GM20431 (cell line): ENCODE results near the gene KLHL29.

Source experiments
- in situ Hi-C: fragments of 300-500 bp; cut with MseI, MboI; formaldehyde crosslinking; loops from one replicate; pipeline ENCODE4 v1.15.0; 2020; ENCODE audit warnings: low sequenced_read_pairs; ENCODE audit not compliant: unreplicated experiment

KLHL29 gene

DNA sequence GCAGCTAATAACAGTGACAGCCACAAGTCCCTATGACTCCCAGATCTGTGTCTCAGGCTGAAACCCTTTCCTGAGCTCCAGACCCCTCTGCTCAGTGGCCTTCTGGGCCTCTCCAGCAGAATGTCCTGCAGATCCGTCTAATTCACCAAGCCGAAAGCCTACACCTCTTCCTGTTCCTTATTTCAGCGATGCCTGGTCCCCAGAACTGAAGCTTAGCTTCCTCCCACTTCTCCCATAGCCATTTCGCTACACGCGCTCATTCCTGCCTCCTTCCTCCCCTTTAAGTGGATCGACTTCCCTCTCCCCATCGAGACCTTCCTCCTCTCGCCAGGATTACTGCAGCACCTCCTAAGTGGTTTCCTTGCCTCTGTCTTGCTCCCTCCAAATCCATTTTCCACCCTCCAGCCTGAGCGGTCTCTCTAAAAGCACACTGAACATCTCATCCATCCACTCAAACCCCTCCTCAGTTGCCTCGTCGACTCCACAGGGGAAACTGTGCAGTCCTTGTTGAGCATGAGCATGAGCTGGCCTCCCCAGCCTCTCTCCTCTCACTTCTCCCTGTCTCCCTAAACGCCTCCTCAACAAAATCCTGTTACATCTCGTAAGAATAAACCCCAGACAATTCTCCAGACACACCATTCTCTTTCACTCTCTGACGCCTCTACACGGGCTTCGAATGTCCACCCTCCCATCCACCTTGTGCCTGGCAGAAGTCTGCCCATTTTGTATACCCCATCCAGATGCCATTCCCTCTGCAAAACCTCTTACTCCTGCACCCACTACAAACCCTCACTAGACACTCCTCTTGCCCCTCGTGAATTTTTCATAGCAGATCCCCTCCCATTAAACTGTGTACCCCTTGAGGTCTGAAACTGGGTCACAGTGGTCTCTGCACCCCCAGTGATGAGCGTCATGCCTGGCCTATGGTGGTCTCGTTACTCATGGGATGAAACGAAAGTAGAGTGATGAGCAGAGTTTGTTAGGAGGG lies 309.4 kb downstream of the KLHL29 start:
- in situ Hi-C loops = no loop called here

DNA sequence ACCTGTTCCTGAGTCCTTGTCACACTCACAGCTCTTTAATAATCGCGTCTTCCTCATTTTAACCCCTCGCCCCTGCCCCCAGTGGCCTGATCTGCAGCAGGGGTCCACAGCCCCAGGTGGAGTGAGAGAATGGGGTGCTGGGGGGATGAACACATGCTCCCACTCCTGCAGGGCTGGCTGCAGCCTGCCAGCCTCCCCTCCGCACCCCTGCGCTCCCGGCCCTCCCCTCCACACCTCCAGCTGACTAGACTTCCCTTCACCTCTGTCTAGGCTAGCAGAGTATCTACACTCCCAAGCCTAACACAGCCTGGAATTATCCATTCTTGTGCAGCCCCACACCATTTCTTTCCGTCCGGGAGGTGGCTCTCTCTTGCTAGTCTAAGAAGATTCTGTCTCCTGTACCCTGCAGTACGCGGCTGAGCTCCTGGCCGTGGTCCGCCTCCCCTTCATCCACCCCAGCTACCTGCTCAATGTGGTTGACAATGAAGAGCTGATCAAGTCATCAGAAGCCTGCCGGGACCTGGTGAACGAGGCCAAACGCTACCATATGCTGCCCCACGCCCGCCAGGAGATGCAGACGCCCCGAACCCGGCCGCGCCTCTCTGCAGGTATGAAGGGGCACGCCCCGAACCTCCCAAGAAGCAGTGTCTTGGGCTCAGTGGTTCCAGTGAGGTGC lies 310.4 kb downstream of the KLHL29 start:
- in situ Hi-C loops = no loop called here

DNA sequence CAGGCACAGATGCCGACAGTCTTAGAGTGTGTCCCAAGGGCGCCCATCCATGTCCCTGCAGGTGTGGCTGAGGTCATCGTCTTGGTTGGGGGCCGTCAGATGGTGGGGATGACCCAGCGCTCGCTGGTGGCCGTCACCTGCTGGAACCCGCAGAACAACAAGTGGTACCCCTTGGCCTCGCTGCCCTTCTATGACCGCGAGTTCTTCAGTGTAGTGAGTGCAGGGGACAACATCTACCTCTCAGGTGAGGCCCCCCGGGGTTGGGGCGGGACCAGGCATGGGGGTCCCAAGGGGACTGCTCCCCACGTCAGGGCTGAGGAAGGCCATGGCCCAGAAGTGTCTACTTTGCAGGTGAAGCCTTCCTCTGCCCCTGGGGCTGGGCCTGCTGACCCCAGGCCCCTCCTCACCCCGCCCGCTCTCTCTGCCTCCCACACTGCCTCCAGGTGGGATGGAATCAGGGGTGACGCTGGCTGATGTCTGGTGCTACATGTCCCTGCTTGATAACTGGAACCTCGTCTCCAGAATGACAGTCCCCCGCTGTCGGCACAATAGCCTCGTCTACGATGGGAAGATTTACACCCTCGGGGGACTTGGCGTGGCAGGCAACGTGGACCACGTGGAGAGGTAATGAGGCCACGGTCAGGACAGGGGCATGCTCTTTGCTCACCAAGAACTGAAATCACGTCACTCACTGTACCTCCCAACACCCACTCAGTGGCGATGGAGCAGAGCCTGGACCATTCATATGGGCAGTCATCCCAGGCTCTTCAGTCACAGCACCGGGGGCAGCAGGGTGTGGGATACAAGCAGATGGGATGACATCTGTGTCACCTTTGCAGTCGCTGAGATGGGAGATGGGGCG lies 311.1 kb downstream of the KLHL29 start:
- in situ Hi-C loops = no loop called here

DNA sequence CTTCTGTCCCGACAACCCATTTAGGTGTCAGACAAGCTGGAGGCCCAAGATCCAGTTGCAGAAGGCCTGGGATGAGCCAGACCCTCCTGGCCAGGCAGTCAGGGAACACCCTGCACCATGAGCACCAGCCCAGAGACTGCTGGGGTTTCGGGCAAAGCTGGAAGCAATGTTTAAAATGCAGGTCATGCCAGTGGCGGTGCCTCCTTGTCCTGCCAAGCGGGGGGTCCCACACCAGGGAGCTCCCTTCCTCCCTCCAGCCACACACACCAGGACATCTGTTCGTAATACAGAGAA lies 311.7 kb downstream of the KLHL29 start:
- in situ Hi-C loops = no loop called here

DNA sequence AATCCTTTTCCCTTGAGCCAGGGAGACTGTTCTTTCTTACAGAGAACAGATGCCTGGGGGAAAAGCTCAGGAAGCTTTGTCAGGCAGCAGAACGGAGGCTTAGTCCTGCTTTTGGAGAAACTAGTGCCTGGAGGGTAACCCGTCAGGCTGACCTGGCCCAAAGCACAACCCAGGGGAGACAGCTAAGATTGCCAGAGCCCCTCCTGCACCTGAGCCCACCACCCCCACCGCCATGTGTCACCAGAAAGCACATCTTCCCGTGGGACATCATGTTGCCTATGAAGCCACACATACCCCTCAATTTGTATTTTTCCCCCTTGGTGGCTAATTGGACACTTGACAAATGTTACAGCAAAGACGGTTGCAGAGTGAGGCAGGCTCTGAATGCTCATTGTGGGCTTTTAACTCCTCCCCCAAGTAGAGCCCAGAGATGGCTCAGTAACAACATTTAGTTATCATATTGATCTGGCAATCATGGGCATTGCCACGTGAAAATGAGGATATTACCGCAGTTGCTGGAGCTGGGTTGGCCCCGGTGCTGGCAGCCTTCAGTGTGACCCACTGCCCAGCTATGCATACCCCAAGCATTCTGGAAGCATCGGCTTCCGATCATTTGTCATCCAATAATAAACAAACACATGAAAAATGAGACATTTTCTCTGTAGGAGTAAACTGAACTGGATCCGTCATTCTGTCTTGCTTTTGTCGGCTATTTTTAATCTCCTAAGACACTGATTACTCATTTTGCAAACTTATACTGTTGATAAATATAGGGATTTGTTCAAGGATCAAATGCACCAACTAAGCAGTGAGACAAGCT lies 312.5 kb downstream of the KLHL29 start:
- in situ Hi-C loops = no loop called here

DNA sequence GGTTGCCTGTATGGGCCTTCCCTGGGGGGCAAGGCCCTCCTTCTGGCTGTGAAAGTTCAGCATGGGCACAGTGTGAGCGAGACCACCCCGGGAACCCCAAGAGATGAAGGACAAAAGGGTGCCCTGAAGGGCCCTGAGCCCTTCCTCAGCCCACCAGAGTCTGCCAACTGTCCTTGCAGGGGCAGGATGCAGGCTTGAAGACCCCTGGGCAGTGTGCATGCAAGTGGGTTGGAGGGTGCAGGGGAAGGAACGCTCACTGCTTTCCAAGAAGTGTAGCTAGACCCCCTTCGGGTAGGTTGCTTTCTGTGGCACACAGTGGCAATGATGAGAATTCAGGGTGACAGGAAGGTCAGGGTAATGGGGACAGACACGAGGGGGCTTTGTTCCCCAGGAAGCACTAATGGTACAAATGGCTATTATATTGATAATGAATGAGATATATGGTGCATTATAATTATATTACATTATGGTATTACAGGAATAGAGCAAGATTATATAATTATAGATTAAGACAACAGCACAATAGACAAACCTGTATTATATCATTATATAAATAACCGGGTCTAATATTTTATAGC lies 313.2 kb downstream of the KLHL29 start:
- in situ Hi-C loops = no loop called here

DNA sequence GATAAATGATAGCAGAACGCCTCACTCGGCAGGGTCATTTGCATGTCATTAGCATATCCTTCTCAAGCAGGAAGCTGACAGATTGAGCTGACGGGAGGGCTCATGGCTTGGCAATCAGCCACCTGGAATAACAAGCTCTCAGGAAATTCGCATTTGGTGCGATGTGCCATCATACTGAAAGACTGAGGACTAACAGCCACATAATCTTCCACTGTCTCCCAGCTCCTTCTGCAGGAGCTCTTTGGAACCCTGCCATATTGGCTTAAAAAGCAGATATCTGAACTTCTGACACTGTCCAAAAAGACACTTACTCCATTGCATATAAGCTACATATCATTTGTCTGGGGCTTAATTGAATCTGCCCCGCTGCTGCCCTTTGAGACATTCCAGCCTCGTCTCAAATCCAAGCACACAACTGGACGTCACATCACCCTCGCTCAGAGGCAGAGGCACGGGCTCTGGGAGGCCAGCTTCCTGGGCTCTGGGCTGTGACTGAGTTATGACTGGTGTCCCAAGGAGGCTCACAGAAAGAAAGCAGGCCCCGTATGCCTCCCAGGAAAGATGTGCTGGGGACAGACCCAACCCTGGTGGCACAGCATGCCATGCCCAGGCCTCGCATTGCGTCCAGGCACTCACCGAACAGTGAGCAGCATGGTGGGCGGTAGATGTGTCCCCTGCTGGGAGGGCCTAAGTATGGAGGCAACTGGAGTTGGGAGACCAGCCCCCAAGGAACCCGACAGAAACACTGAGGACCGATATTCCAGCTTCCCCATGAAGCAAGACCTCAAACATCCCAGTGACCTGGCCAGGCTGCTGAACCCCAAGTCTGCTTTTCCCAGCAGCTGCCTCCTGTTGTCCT lies 314.0 kb downstream of the KLHL29 start:
- in situ Hi-C loops = no loop called here

DNA sequence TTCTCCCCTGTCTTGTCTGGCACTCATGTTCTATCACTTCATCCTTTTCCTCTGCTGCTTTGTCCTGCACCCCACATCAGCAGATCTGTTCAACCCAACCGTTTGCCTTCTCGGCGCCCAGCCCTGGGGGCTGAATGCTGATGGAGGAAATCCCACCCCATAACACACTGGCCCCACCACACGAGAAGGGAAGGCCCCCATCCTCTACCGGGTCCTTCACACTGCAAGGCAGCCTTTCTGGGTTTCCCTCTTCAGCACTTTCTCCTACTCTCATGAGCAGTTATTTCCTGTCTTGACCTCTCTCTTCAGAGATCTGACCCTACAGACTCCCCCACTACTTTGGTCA lies 314.6 kb downstream of the KLHL29 start:
- in situ Hi-C loops = no loop called here

DNA sequence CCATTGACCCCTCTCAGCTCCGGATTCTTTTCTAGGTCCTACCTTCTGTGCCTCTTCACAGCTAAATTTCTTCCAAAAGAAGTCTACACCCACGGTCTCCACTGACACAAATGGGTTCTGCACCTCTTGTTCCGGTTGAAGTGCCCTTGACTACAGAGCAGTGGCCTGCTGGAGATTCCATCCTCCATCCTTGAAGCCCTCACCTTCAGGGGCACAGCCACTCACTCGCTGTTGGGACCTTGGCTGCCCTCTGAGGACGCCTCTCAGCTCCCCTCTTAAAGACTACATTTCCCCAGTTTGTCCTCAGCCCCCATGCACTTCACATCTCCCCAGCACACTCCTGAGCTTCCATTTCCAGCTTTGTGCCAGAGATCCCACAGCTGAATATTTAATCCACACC lies 315.6 kb downstream of the KLHL29 start:
- in situ Hi-C loops = no loop called here

DNA sequence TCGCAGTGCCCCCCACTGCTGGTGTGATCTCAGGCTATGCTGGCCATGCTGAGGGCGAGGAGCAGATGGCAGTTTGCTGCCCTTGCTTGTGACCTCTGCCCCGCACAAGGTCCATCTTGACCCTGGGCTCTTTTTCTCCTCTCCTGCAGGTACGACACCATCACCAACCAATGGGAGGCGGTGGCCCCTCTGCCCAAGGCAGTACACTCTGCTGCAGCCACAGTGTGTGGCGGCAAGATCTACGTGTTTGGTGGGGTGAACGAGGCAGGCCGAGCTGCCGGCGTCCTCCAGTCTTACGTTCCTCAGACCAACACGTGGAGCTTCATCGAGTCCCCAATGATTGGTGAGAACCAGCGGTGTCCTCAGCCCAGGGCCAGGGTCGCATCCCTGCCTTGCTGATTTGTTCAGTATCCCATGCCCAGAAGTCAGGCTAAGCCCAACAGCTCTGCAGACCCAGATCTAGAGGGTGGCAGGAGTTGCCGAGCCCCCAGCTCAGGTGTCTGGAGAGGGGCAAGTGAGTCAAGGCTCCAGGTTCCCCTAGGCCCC lies 318.1 kb downstream of the KLHL29 start:
- in situ Hi-C loops = no loop called here

DNA sequence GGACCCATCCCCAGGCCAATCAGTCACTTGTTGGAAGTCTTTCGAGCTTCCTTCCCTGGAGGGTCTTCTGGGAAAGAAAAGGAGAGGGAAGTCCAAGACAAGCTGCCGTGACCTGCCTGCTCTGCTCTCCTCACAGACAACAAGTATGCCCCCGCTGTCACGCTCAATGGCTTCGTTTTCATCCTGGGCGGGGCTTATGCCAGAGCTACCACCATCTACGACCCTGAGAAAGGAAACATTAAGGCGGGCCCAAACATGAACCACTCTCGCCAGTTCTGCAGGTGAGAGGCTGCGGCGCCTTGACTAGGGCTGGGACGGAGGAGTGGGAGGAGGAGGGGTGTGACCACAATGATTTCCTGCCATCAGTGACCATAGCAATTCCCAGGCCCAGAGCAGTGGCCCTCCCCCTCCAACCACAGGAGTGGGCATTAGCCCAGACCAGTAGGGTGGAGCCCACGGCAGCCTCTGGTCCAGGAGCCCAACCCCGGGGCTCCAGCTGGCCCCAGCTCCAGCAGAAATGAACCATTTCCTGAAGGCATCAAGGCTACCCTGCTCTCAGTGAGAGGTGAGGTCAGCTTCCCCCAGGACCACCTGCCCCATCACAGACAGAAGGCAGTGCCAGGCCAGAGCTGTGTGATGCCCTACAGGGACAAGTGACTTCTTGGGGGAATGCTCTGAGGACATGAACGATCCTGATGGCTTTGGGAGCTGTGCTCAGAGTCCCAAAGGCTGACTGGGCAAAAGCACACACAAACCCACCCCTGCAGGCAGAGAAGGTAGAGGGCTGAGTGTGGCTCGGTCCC lies 318.8 kb downstream of the KLHL29 start:
- in situ Hi-C loops = no loop called here

DNA sequence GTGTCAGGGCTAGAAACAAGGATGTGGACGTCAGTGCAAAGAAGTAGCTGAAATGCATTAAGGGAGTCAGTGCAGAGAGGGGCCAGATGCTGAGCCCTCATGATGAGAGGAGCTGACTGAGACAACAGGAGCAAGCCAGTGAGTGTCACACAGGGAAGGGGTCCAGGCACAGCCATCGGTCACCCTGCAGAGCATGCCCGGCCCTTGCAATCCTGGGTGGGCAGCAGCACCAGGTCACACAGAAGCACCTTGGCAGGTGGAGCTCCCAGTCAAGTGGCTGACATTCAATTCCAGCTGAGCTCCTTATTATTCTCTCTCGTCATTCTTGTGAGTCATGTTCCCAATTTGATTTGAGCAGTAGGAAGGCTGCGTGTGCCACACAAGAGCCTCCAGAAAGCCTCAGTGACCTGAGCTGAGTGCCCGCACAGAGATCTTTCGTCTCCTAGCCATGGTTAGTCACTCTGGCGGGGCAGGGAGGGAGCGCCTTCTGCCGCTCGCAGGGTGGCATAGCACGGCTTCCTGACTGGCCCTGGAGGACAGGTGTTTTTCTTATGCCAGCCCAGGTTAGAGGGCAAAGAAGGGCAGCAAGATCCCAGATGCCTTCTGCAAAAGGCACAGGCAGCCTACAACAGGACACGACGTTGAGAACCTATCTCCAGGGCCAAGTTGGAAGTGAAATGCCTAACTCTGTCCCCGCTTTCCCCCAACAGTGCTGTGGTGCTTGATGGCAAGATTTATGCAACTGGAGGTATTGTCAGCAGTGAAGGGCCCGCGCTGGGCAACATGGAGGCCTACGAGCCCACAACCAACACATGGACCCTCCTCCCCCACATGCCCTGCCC lies 321.0 kb downstream of the KLHL29 start:
- in situ Hi-C loops = no loop called here

DNA sequence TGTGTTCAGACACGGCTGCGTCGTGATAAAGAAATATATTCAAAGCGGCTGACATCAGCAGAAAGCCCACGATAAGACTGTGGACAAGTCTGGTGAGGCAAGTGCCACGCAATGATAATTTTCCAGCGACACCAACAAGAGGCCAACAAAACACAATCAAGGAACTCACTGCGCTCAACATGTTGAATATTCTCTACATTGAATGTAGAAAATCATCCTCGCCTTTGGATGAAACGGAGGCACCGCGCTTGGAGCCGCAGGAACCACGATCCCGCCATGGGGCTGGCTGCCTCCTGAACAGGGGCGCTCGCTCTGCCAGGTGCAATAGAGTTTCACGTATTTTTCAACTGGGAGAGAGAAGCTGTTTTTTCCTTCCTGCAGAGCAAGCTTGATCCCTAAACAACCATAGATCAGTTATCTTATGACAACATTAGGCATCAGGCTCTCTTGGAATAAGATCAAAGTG lies 321.7 kb downstream of the KLHL29 start:
- in situ Hi-C loops = no loop called here

DNA sequence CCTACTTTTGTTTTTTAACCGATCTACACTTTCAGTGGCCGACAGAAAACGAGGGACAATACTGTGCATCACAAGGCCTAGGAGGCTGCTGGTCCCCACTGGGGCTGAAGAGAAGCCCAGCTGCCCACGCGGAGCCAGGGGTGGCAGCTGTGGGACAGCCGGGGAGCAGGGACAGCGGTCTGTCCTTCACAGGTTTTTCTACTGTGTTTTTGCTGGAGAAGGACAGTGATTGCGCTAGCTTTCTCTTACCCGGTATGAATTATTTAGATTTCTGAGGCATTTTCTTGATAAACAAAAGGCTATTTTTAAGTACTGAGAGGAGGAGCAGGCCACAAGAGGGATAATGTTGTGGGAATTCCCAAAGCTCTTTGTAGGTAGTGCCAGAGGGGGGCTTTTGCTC lies 322.1 kb downstream of the KLHL29 start:
- in situ Hi-C loops = no loop called here

DNA sequence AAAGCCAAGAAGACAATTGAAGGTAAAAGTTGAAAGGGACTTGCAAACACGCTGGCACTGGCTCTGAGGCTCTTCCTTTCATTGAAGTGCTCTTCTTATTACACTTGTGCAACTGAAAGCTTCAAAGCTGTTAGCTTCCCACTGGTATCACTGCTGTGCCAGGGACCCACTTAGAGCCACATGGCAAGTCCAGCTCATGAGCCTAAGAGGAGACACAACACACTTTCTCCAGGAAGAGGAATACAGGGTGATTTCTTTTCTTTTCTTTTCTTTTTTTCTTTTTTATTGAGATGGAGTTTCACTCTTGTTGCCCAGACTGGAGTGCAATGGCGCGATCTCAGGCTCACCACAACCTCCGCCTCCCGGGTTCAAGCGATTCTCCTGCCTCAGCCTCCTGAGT lies 323.8 kb downstream of the KLHL29 start:
- in situ Hi-C loops = no loop called here

DNA sequence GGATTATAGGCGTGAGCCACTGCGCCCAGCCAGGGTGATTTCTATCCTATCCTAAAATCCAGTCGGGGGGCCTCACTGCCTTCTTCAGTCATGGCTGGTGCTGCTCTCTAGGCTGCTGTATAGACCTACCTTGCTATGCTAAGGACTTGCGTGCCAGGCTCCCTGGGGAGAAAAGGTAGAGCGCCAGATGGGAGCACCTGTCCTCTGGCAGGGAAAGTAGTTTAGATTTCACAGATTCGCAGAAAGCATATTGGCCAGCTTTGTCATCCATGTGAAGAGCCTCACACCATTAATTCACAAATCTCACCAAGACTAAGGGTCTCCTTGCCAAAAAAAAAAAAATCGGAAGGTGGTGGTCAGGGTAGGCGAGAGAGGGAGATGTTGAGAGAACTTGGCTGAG lies 324.3 kb downstream of the KLHL29 start:
- in situ Hi-C loops = no loop called here
